AG04449 (cell line): ENCODE results near the gene TMEM185B.

ENCODE experiments used
- CTCF ChIA-PET: fragments of 350-600 bp; formaldehyde crosslinking; extraction: SDS; loops from one replicate; lab custom pipeline; 2021; ENCODE audit warnings: antibody characterized with exemption; lab: Yijun Ruan, JAX
- POLR2A ChIA-PET: fragments of 400-600, 350-600 bp; formaldehyde crosslinking; extraction: SDS; loops from one replicate; lab custom pipeline; 2020; ENCODE audit warnings: antibody characterized with exemption, inconsistent platforms; lab: Yijun Ruan, JAX
- DNase-seq: peaks from one replicate; pipeline ENCODE4 v3.0.0-alpha.2; 2010; ENCODE audit warnings: low read depth, low spot score
- H3K4me3 ChIP-seq: 2 replicates; pipeline ENCODE4 v1.5.1; 2011; ENCODE audit warnings: low read depth, mild to moderate bottlenecking, control low read depth, low read length
- CTCF ChIP-seq: IDR thresholded peaks from one replicate; pipeline ENCODE4 v1.5.1; 2011; ENCODE audit warnings: mild to moderate bottlenecking, moderate library complexity, low read length, control low read depth, inconsistent platforms; ENCODE audit not compliant: insufficient read depth; ENCODE audit errors: missing control alignments

TMEM185B gene

GRCh38 chr2:120247851-120248250 lies 24.7 kb upstream of the TMEM185B start:
- DNase-seq, result no peak
- CTCF ChIA-PET, result interaction anchor here (0.9 to 1.7 kb wide), 2 partner anchors 12 to 71 kb away, joined by 3 to 4 read pairs; no protein-coding TSS in a partner anchor
- no peak for TF ChIP-seq CTCF
- H3K4me3 ChIP-seq, result no peak overlapping the region
- POLR2A ChIA-PET, result no interaction called here

- no peak overlapping the region for H3K4me3 ChIP-seq
- no peak for DNase-seq
- ChIA-PET POLR2A (interaction anchor here (0.7 kb wide), 1 partner anchor 23 kb away, joined by 3 read pairs; the partner anchor contains the start of gene TMEM185B), CTCF (interaction anchor here (1.7 kb wide), 1 partner anchor 11 kb away, joined by 4 read pairs; no protein-coding TSS in a partner anchor)
- no peak for TF ChIP-seq CTCF
Measured at GRCh38 chr2:120246546-120247300, 23.5 kb upstream of the TMEM185B start.

- CTCF ChIA-PET, result no interaction called here
- H3K4me3 ChIP-seq, result no peak overlapping the region
- POLR2A ChIA-PET, result no interaction called here
- DNase-seq, result no peak
- no peak for TF ChIP-seq CTCF
Measured at GRCh38 chr2:120245520-120246332, 22.5 kb upstream of the TMEM185B start.

GRCh38 chr2:120244656-120245519 lies 21.7 kb upstream of the TMEM185B start:
- no peak for TF ChIP-seq CTCF
- CTCF ChIA-PET, result no interaction called here
- DNase-seq, result no peak
- POLR2A ChIA-PET, result no interaction called here
- H3K4me3 ChIP-seq, result no peak overlapping the region

GRCh38 chr2:120243875-120244553 lies 20.8 kb upstream of the TMEM185B start:
- H3K4me3 ChIP-seq, result no peak overlapping the region
- ChIA-PET CTCF (interaction anchor here (1.1 kb wide), 1 partner anchor 9 kb away, joined by 4 read pairs; the partner anchor contains the start of gene RALB), POLR2A (no interaction called here)
- DNase-seq, result no peak
- no peak for TF ChIP-seq CTCF
